Measurements from ENCODE around the gene S100A7A. TPM values are rescaled to one million over a fixed set of nuclear protein-coding genes. Genes with fewer than 3 reads are reported as not detected.

Gene S100A7A
- not detected in 2 replicates for total RNA-seq (2014; rRNA removed; shearing (Covaris generic))

- no peak for DNase-seq
- Histone ChIP-seq H3K36me3 (replicated peaks; ENCODE audit: control insufficient read depth, insufficient read depth, low read length) (no peaks in the 10 kb centered on the region), H3K27me3 (ENCODE audit: control insufficient read depth, insufficient read depth, low read length) (no peaks in the 10 kb centered on the region), H3K4me3 (ENCODE audit: insufficient read depth, low read depth, low read length) (no peak within 1 kb of the TSS)
Observed at GRCh38 chr1:153415850-153416570, at the start of gene S100A7A. Gene S100A7A (plus strand): TSS chr1:153416520. CDS start chr1:153418083, 1,563 bp downstream.

- H3K27me3 ChIP-seq (ENCODE audit: control insufficient read depth, insufficient read depth, low read length), result no peaks in the 10 kb centered on the region
- no peak for DNase-seq
- H3K4me3 ChIP-seq (ENCODE audit: insufficient read depth, low read depth, low read length), result no peak overlapping the region
- no peaks in the 10 kb centered on the region for H3K36me3 ChIP-seq (replicated peaks; ENCODE audit: control insufficient read depth, insufficient read depth, low read length)
Observed at GRCh38 chr1:153367090-153367489, 49.2 kb upstream of the S100A7A start.

GRCh38 chr1:153368495-153368894 is 47.8 kb upstream of the S100A7A start:
- no peaks in the 10 kb centered on the region for H3K27me3 ChIP-seq (ENCODE audit: control insufficient read depth, insufficient read depth, low read length)
- no peaks in the 10 kb centered on the region for H3K36me3 ChIP-seq (replicated peaks; ENCODE audit: control insufficient read depth, insufficient read depth, low read length)
- no peak for DNase-seq
- H3K4me3 ChIP-seq (ENCODE audit: insufficient read depth, low read depth, low read length), result no peak overlapping the region

GRCh38 chr1:153370146-153370545 is 46.2 kb upstream of the S100A7A start:
- no peaks in the 10 kb centered on the region for H3K27me3 ChIP-seq (ENCODE audit: control insufficient read depth, insufficient read depth, low read length)
- no peaks in the 10 kb centered on the region for H3K36me3 ChIP-seq (replicated peaks; ENCODE audit: control insufficient read depth, insufficient read depth, low read length)
- no peak overlapping the region for H3K4me3 ChIP-seq (ENCODE audit: insufficient read depth, low read depth, low read length)
- no peak for DNase-seq

GRCh38 chr1:153371231-153371630 is 45.1 kb upstream of the S100A7A start:
- Histone ChIP-seq H3K4me3 (ENCODE audit: insufficient read depth, low read depth, low read length) (no peak overlapping the region), H3K36me3 (replicated peaks; ENCODE audit: control insufficient read depth, insufficient read depth, low read length) (no peaks in the 10 kb centered on the region), H3K27me3 (ENCODE audit: control insufficient read depth, insufficient read depth, low read length) (no peaks in the 10 kb centered on the region)
- no peak for DNase-seq

- DNase-seq, result no peak
- Histone ChIP-seq H3K4me3 (ENCODE audit: insufficient read depth, low read depth, low read length) (no peak overlapping the region), H3K36me3 (replicated peaks; ENCODE audit: control insufficient read depth, insufficient read depth, low read length) (no peaks in the 10 kb centered on the region), H3K27me3 (ENCODE audit: control insufficient read depth, insufficient read depth, low read length) (no peaks in the 10 kb centered on the region)
Observed at GRCh38 chr1:153372571-153372970, 43.7 kb upstream of the S100A7A start.

- H3K36me3 ChIP-seq (replicated peaks; ENCODE audit: control insufficient read depth, insufficient read depth, low read length), result no peaks in the 10 kb centered on the region
- no peak for DNase-seq
- H3K27me3 ChIP-seq (ENCODE audit: control insufficient read depth, insufficient read depth, low read length), result no peaks in the 10 kb centered on the region
- H3K4me3 ChIP-seq (ENCODE audit: insufficient read depth, low read depth, low read length), result no peak overlapping the region
Observed at GRCh38 chr1:153374071-153374470, 42.2 kb upstream of the S100A7A start.

GRCh38 chr1:153375511-153375910 is 40.8 kb upstream of the S100A7A start, which contains the start of gene S100A12:
Gene S100A12 (minus strand): TSS chr1:153375621. CDS start chr1:153374592, 1,029 bp downstream.
- no peaks in the 10 kb centered on the region for H3K27me3 ChIP-seq (ENCODE audit: control insufficient read depth, insufficient read depth, low read length)
- H3K36me3 ChIP-seq (replicated peaks; ENCODE audit: control insufficient read depth, insufficient read depth, low read length), result no peaks in the 10 kb centered on the region
- H3K4me3 ChIP-seq (ENCODE audit: insufficient read depth, low read depth, low read length), result no peak within 1 kb of the TSS
- DNase-seq, result no peak

GRCh38 chr1:153379591-153379990 is 36.7 kb upstream of the S100A7A start:
- Histone ChIP-seq H3K4me3 (ENCODE audit: insufficient read depth, low read depth, low read length) (no peak overlapping the region), H3K27me3 (ENCODE audit: control insufficient read depth, insufficient read depth, low read length) (no peaks in the 10 kb centered on the region), H3K36me3 (replicated peaks; ENCODE audit: control insufficient read depth, insufficient read depth, low read length) (no peaks in the 10 kb centered on the region)
- no peak for DNase-seq

- H3K4me3 ChIP-seq (ENCODE audit: insufficient read depth, low read depth, low read length), result no peak overlapping the region
- no peak for DNase-seq
- no peaks in the 10 kb centered on the region for H3K36me3 ChIP-seq (replicated peaks; ENCODE audit: control insufficient read depth, insufficient read depth, low read length)
- no peaks in the 10 kb centered on the region for H3K27me3 ChIP-seq (ENCODE audit: control insufficient read depth, insufficient read depth, low read length)
Observed at GRCh38 chr1:153380711-153381110, 35.6 kb upstream of the S100A7A start.

GRCh38 chr1:153384958-153385580 is 31.3 kb upstream of the S100A7A start:
- Histone ChIP-seq H3K4me3 (ENCODE audit: insufficient read depth, low read depth, low read length) (no peak overlapping the region), H3K36me3 (replicated peaks; ENCODE audit: control insufficient read depth, insufficient read depth, low read length) (no peaks in the 10 kb centered on the region), H3K27me3 (ENCODE audit: control insufficient read depth, insufficient read depth, low read length) (no peaks in the 10 kb centered on the region)
- DNase-seq, result no peak

- Histone ChIP-seq H3K36me3 (replicated peaks; ENCODE audit: control insufficient read depth, insufficient read depth, low read length) (no peaks in the 10 kb centered on the region), H3K27me3 (ENCODE audit: control insufficient read depth, insufficient read depth, low read length) (no peaks in the 10 kb centered on the region), H3K4me3 (ENCODE audit: insufficient read depth, low read depth, low read length) (no peak overlapping the region)
- DNase-seq, result no peak
Observed at GRCh38 chr1:153386500-153386901, 29.8 kb upstream of the S100A7A start.

- DNase-seq, result no peak
- no peak overlapping the region for H3K4me3 ChIP-seq (ENCODE audit: insufficient read depth, low read depth, low read length)
- no peaks in the 10 kb centered on the region for H3K27me3 ChIP-seq (ENCODE audit: control insufficient read depth, insufficient read depth, low read length)
- H3K36me3 ChIP-seq (replicated peaks; ENCODE audit: control insufficient read depth, insufficient read depth, low read length), result no peaks in the 10 kb centered on the region
Observed at GRCh38 chr1:153387001-153387400, 29.3 kb upstream of the S100A7A start.

GRCh38 chr1:153387785-153388184 is 28.5 kb upstream of the S100A7A start:
- H3K36me3 ChIP-seq (replicated peaks; ENCODE audit: control insufficient read depth, insufficient read depth, low read length), result no peaks in the 10 kb centered on the region
- H3K27me3 ChIP-seq (ENCODE audit: control insufficient read depth, insufficient read depth, low read length), result no peaks in the 10 kb centered on the region
- DNase-seq, result no peak
- H3K4me3 ChIP-seq (ENCODE audit: insufficient read depth, low read depth, low read length), result no peak overlapping the region

GRCh38 chr1:153389401-153389800 is 26.9 kb upstream of the S100A7A start:
- no peak overlapping the region for H3K4me3 ChIP-seq (ENCODE audit: insufficient read depth, low read depth, low read length)
- H3K27me3 ChIP-seq (ENCODE audit: control insufficient read depth, insufficient read depth, low read length), result no peaks in the 10 kb centered on the region
- no peaks in the 10 kb centered on the region for H3K36me3 ChIP-seq (replicated peaks; ENCODE audit: control insufficient read depth, insufficient read depth, low read length)
- no peak for DNase-seq
